Measurements from ENCODE around the gene SCN3B.

Gene SCN3B

GRCh38 chr11:123653827-123654565 is 428 bp downstream of the SCN3B start:
- no peak for DNase-seq

DNA sequence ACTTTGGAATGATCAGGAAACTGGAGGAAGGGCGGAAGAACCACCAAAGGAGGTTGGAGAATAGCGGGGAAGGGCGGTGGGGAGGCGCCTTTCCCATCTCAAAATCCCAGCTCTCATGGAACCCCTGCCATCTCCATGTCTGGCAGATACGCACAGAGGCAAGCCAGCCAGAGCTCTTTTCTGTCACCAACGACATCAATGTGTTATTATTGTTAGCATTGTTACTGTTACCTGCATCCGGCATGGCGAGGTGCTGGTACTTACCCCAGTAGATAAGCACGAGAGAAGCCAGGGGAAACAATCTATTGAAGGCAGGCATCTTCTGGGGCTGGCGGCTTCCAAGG is 969 bp downstream of the SCN3B start:
- no peak for DNase-seq

DNA sequence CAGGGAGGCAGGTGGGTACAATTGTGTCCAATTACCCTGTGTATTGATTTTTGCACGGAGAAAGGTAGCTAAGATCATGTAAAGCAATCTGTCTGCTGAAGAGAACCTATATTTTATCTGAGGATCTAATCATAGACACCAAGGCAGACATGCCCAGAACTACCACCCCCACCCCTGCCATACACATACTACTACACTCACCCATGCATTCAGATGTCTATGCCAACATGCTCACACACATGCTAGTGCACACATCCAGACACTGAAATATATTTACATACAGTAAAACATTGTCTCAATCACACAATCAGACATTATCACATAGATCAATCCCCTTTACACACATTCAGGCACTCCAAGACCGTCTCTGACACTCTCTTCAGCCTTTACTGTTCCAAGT is 1.8 kb downstream of the SCN3B start:
- no peak for DNase-seq

DNA sequence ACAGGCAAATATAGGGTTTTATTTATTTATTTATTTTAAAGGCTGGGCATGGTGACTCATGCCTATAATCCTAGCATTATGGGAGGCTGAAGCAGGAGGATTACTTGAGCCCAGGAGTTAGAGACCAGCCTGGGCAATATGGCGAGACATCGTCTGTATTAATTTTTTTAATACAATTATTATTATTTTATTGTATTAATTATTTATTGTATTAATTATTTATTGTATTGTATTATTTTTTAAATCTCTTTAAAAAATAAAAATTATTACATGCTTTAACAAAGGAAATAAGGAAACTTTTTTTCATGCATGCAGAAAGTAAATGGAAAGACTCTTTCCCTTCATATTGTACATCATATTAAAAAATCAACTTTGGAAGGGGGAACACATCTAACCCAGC is 3.5 kb downstream of the SCN3B start:
- DNase-seq, result no peak

DNA sequence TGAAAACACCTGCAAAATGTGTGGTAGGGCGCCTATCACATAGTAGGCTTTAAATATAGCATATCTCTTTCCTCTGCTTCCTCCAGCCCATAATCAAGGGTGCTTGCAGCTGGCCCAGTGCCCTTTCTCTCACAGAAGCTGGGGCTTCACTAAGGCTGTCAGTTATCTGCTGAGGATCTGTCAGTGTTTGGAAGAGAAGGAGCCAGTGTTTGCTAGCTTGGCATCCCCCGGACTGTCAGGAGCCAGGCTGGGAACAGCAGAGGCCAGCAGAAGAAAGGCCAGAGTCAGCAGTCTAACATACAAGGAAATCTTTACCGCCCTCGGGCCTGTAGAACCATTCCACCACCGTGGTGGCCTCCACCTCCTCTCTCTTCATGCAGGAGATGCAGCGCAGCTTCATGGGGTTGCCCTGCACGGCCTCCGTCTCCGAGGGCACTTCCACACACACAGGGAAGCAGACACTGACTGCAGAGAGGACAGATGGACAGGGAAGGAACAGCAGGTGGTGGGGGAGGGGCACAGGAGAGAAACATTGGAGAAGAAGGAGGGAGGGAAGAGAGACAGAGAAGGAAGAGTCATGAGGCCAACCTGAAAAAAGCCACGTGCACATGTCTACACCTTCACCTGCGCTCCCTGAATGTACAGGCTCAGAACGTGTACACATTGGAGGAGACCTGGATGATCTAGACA is 9.0 kb downstream of the SCN3B start:
- no peak for DNase-seq

GRCh38 chr11:123642435-123642834 is 12.0 kb downstream of the SCN3B start:
- DNase-seq, result no peak

DNA sequence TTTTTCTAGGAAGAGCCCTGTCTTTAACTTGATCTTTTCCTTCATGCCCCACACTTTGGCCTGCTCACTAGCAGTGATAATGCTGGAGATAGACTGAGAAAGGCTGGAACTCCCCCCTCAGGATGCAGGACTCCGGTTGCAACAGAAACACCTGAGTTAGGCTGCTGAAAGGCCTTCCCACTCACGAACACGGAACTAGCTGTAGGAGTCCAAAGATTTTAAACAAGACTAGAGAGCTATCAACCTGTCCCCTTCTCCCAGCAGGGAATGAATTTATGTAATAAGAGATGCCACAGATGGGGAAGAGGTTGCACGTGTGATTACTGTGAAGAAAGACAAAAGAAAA is 13.0 kb downstream of the SCN3B start:
- DNase-seq, result no peak

- DNase-seq, result no peak
These were observed 13.5 kb downstream of the SCN3B start for GRCh38 chr11:123640677-123641494.

- no peak for DNase-seq
These were observed 14.4 kb downstream of the SCN3B start for GRCh38 chr11:123640029-123640428.

GRCh38 chr11:123630126-123630608 is 24.3 kb downstream of the SCN3B start:
- no peak for DNase-seq

DNA sequence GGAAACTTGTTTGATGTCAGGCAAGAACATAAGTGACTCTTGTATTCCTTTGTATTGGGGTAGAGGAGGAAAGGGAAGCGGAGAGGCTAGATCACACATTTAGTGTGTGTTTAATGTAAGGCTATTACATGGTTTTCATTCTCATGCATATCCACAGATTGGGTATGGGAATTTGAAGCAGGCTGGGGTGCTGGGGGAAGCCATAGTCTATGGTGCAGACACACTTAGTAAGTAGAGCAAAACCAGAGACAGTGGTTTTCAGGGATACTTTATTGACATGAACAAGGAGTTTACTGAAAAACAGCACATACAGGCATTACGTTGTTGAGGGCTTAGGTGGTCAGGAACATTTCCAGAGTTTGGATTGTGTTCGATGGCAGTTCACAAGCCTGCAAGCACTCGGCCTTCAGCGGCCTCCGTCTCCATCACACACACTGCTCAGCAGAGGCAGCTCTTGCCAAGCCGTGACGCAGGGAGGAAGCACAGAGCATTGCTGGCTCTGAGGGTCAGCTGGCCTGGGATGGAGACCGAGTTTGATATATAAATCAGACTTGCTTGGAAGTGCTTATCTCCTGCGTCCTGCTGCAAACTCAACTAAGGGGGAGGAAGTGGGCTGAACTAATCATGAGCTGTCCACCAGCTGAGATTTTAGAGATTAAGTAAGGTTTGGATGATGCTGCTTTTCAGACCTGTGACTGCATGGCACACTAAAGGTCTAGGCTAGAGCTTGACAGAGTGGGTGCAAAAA is 25.3 kb downstream of the SCN3B start:
- no peak for DNase-seq

DNA sequence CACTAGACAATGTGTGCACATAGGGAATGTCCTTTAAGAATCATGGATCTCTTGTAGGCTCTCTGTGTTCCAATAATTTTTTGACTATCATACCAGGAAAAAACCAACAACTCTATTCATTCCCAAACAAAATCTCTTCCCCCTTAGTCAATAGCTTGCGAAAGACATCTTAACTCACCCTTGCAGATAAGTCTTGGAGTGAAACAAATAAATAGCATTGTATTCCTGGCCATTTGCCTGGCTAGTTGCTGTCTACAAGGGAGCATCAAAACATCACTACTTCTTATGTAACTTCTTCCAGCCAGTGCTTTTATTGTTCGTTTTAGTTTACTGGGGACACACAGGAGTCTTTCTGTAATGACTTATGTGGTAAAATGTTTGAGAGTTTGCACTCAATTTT is 29.4 kb downstream of the SCN3B start:
- DNase-seq, result no peak

DNA sequence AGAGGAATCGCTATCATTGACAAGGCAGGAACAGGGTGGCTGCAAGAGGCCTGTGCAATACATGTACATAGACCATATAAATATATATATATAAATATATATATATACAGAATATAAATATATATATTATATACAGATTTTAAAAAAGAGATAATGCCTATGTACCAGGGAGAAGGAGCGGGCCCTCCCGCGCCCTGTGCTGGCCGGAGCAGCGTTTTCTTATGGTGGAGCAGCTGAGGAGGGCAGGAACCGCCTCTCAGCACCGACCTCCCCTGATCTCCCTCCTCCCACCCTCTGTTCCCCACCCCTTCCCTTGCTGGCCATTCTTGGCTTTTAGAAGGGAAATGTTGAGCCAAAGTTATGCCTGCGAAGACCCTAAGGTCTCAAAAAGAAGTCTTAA is 31.8 kb downstream of the SCN3B start:
- DNase-seq, result no peak

- DNase-seq, result no peak
These were observed 37.8 kb downstream of the SCN3B start for GRCh38 chr11:123616505-123617198.

GRCh38 chr11:123611698-123612097 is 42.7 kb downstream of the SCN3B start:
- DNase-seq, result no peak

- no peak for DNase-seq
These were observed 45.5 kb downstream of the SCN3B start for GRCh38 chr11:123608945-123609344.

- no peak for DNase-seq
These were observed 46.1 kb downstream of the SCN3B start for GRCh38 chr11:123608371-123608770.

DNA sequence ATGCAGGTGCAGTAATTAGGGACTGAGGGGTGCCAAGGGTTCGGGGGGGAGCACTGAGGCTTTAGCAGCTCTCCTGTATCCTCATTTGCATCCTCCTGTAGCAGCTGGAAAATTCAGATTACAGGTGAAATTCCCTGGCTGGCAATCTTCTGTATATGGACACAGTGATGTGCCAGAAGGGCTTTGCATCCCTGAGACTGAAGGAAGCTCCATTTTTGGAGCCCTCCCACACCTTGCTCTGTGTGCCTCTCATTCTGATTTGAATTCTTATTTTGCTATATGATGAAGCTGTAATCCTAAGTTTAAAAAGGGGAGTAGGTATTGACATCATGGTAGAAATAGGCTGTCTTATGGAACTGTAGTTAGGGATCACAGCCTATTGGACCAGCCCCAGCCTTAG is 46.6 kb downstream of the SCN3B start:
- DNase-seq, result no peak

DNA sequence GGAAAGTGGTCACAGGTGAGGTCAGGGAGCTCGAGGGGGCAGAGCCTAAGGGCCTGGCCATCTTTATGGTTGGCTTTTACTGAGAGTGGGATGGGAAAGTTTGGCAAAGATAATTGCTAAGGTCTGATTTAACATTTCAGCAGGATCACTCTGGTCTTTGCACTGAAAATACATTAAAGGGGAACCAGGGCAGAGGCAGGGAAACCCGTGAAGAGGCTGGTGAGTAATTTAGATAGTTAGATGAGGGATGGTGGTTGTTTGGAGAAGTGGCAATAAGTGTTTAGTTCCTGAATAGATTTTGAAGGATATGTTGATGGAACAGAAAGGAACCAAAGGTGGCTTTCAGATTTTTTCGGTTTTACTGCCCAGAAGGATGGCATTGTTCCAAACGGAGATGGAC is 50.8 kb downstream of the SCN3B start:
- DNase-seq, result no peak

DNA sequence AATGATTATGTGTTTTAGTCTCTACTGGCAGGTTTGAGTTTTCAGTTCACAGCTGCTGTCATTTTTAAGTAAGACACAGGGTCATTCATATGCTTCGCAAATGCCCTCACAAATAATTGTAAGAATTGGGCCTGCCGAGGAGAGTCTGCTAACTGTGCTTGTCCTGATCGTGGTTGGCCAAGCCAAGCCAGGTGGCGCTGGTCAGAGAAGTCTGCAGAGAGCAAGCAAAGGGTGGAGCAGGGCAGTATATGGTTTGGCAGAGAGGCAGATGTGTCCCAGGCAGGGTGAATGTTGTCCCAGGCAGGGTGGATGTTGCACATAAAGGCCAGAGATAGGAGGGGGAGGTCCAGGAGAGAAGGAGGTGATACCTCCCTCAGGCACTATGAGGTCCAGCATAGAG is 52.7 kb downstream of the SCN3B start:
- no peak for DNase-seq

GRCh38 chr11:123601136-123601535 is 53.3 kb downstream of the SCN3B start:
- DNase-seq, result no peak

GRCh38 chr11:123597859-123598258 is 56.6 kb downstream of the SCN3B start:
- DNase-seq, result no peak

DNA sequence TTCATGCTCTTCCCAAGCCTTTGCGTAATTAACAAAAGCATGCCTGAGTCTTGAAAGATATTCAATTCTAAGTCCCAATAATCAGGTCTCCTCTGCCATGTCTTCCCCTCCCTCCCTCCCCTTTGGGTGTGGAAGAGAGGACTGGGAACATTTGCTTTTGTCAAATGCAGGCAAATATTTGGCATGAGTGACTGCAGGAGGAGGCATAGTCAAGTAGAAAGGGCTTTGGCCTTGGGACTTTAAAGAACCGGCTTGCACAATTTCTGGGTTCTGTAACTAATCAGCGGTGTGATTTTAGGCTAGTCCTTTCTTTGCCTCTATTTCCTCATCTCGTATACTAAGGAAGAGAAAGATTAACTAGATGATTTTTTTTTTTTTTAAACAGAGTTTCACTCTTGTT is 59.5 kb downstream of the SCN3B start:
- no peak for DNase-seq
